GM21423 (cell line): Measurements from ENCODE around the gene HNF4A.

Experiments used
- ATAC-seq: cut with Tn5 transposase; IDR thresholded peaks from one replicate; pipeline ENCODE4 v1.9.1; 2021; ENCODE audit warnings: mild to moderate bottlenecking, moderate library complexity; ENCODE audit not compliant: unreplicated experiment

HNF4A gene

DNA sequence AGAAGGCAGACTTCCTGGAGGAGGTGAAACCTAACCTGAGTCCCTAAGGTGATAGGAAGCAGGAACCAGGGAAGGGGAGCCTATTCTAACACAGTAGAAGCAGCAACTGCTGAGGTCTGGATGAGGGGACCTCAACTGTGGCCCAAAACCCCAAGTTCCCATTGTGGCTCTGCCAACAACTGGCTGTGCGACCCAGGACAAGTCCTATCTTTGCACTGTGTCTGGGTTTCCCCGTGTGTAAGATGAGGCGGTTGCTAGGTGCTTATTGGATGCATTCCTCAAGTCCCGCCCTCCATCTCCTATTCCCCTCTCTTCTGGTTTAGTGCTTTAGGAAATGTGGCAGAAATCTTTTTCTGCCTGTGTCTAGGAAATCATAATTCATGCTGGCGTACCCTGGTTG is 68.0 kb downstream of the HNF4A start:
- ATAC-seq, result no peak

DNA sequence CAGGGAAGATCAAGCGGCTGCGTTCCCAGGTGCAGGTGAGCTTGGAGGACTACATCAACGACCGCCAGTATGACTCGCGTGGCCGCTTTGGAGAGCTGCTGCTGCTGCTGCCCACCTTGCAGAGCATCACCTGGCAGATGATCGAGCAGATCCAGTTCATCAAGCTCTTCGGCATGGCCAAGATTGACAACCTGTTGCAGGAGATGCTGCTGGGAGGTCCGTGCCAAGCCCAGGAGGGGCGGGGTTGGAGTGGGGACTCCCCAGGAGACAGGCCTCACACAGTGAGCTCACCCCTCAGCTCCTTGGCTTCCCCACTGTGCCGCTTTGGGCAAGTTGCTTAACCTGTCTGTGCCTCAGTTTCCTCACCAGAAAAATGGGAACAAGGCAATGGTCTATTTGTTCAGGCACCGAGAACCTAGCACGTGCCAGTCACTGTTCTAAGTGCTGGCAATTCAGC is 68.6 kb downstream of the HNF4A start:
- ATAC-seq, result no peak

DNA sequence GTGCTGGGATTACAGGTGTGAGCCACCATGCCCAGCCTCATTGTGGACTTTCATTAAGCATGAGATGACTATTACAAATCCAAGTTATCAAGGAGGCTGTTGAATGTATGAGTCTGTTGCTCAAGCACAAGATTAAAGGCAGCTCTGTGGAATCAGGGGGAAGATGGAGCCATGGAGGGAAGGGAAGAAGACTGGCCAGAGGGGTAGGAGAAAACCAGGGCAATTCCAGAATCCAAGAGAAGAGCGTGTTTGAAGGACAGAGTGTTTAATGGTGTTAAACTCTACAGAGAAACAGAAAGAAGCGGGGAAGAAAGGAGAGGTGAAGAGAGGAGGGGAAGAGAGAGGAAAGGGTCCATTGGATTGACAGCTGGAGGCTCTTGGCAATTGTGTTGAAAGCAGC is 70.4 kb downstream of the HNF4A start:
- ATAC-seq, result no peak

DNA sequence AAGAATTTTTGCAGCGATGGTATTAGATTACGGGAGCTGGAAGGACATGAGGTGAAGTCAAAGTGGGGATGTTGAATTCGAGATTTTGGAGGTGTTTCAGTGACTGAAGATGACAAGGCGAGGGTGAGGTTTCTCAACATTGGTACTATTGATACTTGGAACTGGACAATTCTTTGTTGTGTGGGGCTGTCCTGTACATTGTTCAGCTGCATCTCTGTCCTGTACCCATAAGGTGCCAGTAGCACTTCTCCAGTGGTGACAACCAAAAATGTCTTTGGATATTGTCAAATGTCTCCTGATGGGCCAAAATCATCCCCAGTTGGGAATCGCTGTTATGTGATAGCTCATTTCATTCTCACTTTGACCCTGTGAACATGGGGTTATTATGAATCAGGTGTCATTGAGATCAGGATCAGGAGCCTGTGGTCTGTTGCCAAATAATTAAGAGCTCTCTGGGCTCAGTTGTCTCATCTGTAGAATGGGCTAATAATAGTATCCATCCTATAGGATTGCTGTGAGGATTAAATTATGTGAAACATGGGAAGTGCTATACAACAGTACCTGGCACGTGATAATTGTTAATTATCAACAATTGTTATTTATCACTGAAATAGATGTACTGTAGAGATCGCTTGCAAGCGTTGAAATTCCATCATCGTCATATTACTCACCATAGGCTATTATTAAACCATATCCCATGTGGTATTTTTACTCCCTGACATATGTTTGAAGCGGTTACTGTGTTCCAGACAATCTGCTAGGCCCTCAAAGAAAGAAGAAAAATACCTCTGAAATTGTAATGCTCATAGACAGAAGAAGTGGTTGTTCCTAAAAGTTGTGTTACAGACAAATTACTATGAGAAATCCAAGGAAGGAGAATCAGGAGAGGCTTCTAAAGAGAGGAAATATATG is 71.6 kb downstream of the HNF4A start:
- ATAC-seq, result no peak

DNA sequence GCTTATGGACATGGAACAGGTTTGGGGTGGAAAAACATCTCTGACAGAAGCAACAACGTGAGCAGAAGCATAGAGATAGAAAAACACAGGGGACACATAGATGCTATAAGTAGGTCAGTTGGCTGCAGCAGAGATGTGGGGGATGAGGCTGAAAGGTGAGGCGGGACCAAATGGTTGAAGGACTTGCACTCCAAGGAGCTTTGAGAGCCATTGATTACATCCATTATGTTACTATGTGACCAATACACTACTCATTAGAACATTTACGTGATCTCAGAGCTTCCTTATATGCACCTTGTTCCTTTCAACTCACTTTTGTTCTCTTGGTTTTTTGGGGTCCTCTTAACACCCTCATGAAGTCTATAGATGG is 72.3 kb downstream of the HNF4A start:
- ATAC-seq, result no peak

DNA sequence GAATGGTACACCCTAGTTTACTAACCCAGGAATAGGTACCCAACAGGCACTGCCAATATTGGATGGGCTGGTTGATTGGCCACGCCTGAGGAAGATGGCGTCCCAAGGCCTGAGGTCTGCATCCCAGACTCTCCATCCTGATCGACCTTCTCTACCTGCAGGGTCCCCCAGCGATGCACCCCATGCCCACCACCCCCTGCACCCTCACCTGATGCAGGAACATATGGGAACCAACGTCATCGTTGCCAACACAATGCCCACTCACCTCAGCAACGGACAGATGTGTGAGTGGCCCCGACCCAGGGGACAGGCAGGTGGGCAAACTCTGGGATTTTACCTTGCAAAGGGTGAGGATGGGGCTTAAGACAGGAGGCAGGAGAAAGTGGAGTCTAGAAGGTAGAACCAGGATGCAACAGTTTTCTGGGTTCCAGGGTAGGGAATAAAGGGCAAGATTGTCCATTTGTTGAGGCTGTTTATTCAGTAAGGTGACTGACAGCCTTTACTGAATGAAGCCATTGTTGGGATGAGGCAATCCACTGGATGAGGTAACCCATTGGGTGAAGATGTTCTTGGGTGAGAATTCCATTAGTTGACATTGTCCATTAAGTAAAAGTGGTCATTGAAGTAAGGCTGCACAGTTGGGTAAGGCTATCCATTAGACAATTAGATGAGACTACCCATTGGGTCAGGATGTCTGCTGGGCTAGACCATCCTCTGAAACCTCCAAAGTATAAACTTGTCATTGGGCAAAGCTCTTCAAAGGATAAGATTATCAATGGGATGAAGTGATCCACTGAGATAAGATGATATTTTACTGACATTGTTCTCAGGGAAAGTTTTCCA is 72.9 kb downstream of the HNF4A start:
- no peak for ATAC-seq

DNA sequence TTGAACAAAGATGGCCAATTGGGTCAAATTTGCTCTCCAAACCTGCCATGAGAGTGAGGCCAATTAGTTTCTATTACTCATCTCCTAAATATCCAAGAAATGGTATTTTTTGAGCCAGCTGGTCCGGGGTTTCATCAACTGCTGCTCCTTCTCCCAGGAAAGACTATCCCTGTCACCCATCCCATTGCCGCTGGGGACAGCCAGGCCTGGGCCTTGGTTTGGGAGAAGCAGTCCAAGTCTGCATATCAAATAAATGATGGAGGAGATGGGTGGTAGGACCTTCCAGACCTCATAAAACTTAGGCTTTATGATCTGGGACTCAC is 73.5 kb downstream of the HNF4A start:
- ATAC-seq, result no peak

DNA sequence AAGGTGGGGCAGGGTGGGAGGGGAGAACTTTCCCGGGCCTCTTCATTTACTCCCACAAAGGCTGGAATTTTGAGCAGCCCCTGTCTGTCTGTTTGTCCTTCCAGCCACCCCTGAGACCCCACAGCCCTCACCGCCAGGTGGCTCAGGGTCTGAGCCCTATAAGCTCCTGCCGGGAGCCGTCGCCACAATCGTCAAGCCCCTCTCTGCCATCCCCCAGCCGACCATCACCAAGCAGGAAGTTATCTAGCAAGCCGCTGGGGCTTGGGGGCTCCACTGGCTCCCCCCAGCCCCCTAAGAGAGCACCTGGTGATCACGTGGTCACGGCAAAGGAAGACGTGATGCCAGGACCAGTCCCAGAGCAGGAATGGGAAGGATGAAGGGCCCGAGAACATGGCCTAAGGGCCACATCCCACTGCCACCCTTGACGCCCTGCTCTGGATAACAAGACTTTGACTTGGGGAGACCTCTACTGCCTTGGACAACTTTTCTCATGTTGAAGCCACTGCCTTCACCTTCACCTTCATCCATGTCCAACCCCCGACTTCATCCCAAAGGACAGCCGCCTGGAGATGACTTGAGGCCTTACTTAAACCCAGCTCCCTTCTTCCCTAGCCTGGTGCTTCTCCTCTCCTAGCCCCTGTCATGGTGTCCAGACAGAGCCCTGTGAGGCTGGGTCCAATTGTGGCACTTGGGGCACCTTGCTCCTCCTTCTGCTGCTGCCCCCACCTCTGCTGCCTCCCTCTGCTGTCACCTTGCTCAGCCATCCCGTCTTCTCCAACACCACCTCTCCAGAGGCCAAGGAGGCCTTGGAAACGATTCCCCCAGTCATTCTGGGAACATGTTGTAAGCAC is 74.1 kb downstream of the HNF4A start:
- ATAC-seq, result no peak

DNA sequence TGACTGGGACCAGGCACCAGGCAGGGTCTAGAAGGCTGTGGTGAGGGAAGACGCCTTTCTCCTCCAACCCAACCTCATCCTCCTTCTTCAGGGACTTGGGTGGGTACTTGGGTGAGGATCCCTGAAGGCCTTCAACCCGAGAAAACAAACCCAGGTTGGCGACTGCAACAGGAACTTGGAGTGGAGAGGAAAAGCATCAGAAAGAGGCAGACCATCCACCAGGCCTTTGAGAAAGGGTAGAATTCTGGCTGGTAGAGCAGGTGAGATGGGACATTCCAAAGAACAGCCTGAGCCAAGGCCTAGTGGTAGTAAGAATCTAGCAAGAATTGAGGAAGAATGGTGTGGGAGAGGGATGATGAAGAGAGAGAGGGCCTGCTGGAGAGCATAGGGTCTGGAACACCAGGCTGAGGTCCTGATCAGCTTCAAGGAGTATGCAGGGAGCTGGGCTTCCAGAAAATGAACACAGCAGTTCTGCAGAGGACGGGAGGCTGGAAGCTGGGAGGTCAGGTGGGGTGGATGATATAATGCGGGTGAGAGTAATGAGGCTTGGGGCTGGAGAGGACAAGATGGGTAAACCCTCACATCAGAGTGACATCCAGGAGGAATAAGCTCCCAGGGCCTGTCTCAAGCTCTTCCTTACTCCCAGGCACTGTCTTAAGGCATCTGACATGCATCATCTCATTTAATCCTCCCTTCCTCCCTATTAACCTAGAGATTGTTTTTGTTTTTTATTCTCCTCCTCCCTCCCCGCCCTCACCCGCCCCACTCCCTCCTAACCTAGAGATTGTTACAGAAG is 75.0 kb downstream of the HNF4A start:
- ATAC-seq, result no peak

DNA sequence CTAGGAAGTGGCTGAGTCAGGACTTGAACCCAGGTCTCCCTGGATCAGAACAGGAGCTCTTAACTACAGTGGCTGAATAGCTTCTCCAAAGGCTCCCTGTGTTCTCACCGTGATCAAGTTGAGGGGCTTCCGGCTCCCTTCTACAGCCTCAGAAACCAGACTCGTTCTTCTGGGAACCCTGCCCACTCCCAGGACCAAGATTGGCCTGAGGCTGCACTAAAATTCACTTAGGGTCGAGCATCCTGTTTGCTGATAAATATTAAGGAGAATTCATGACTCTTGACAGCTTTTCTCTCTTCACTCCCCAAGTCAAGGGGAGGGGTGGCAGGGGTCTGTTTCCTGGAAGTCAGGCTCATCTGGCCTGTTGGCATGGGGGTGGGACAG is 75.6 kb downstream of the HNF4A start:
- no peak for ATAC-seq

DNA sequence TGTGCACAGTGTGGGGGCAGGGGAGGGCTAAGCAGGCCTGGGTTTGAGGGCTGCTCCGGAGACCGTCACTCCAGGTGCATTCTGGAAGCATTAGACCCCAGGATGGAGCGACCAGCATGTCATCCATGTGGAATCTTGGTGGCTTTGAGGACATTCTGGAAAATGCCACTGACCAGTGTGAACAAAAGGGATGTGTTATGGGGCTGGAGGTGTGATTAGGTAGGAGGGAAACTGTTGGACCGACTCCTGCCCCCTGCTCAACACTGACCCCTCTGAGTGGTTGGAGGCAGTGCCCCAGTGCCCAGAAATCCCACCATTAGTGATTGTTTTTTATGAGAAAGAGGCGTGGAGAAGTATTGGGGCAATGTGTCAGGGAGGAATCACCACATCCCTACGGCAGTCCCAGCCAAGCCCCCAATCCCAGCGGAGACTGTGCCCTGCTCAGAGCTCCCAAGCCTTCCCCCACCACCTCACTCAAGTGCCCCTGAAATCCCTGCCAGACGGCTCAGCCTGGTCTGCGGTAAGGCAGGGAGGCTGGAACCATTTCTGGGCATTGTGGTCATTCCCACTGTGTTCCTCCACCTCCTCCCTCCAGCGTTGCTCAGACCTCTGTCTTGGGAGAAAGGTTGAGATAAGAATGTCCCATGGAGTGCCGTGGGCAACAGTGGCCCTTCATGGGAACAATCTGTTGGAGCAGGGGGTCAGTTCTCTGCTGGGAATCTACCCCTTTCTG is 76.2 kb downstream of the HNF4A start:
- no peak for ATAC-seq

DNA sequence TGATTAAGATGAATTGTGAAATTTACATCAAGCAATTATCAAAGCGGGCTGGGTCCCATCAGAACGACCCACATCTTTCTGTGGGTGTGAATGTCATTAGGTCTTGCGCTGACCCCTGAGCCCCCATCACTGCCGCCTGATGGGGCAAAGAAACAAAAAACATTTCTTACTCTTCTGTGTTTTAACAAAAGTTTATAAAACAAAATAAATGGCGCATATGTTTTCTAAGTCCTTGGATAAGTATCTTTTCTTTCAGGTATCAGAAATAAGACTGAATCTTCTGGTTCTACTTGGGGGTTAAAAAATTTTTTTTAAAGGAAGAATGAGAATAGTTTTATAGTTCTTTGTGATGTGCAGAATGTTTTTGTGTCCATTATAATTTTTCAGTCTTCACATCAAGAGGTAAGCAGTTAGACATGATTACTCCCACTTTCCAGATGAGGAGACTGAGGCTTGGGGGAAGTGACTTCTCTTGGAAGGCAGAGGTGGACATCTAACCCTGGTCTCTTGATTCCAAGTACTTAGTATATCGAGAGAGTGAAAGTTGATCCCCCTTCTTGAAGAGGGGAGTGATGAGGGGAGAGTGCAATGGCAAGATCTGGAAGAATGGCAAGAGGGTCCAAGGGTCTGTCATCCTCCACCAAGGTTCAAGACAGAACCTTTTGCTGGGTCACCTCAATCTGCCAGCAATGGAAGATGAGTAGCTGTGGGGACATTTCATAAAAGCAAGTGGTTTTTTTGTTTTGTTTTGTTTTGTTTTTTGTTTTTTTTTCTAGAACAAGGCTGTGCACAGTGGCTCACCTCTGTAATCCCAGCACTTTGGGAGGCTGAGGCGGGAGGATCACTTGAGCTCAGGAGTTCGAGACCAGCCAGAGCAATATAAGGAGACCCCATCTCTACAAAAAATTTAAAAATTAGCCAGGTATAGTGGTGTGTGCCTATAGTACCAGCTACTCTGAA is 77.4 kb downstream of the HNF4A start:
- ATAC-seq, result no peak

DNA sequence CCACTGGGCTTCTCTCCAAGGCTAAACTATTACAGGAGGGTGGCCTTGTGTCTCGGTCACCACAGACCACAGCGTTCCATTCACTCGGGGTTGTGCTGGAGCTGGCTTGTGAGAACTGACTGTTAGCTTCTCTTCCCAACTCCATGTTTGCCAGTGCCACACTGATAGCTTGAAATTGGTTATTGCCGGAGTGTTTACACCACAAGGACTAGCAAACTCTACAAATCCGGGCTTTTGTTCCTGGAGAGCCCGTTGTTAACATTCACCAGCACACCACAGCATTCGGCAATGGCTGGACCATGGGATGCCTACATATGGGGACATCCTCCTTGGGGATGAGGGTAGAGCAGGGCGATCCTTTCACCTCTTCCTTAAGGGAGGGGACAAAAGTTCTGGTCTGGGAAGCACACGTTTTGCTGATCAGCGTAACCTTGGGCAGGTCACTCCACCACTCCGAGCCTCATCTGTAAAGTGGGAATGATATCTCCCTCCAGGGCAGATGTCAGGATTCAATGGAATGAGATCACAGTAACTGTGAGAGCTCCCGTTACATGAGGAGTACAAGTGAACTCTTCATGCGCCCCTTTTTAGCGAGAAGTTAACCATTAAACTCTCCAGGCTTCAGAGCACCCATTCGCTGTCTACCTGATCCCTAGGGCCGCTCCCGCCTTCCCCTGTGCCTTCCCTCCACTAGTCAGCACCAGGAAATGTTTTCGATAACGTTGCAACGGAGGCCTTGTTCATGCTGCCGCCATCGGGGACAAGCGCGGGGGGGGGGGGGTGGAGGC is 78.4 kb downstream of the HNF4A start:
- no peak for ATAC-seq

DNA sequence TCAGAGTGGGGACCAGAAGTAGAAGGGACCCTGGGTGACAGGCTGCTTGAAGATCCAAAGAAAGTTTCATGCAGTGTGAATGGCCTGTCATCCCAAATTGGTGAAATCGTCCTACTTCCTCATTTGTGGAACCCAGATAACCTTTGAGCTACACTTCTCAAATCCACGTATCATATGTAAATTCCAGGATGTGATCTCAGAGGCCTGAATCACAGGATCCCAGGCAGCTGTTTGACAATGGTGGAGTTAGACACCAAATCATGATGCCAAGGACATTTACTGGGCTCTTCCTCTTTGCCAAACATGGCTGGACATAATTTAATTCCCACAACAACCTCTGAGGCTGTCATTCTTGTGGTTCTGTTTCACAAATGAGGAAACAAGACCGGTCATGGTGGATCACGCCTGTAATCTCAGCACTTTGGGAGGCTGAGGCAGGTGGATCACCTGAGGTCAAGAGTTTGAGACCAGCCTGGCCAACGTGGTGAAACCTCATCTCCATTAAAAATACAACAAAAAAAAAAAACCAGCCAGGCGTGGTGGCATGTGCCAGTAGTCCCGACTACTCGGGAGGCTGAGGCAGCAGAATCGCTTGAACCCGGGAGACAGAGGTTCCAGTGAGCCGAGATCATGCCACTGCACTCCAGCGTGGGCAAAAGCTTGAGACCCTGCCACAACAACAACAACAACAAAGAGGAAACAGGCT is 80.3 kb downstream of the HNF4A start:
- no peak for ATAC-seq

DNA sequence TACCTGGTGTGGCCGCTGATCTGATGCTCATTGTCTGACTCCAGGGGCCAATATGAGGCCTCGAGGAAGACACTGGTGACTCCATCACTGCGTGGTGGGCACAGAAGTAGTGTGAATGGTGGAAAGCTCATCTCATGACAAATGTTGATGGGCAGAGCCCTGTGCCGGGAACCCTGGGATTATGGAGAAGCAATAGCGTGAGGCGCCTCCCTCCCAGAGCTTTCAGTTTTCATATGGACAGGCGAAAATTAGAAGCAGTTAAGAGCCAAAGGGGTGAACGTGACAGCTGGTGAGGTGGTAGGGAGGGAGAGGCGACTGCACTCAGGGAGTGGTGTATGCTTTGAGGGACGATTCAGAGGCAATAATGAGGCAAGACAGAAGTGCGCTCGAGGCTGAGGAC is 80.9 kb downstream of the HNF4A start:
- no peak for ATAC-seq

DNA sequence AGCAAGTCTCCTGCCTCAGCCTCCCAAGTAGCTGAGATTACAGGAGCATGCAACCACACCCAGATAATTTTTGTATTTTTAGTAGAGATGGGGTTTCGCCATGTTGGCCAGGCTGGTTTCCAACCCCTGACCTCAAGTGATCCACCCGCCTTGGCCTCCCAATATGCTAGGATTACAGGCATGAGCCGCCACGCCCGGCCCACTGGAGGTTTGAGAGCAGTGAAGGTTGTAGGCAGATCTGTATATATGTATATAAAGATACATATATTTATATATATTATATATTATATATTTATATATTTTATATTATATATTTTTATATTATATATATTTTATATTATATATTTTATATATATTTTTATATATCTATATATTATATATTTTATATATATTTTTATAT is 82.0 kb downstream of the HNF4A start:
- ATAC-seq, result no peak

DNA sequence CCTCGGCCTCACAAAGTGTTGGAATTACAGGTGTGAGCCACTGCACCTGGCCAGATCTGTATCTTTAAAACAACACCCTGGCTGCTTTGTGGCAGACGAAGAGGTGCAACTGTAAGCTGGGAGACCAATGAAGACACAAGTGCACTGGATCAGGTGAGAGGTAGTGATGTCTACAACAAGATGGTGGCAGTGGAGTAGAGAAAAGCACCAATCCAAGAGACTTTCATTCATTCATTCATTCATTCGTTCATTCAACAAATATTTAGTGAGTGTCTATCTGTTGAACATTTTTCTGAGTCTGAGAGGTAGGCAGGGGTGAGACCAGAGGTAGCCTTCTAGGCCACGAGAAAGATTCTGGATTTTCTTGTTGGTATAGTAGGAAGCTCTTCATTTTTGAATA is 83.3 kb downstream of the HNF4A start:
- no peak for ATAC-seq
